GM21576 (cell line): ENCODE results near the gene SUPT3H.

Experiments used
- ATAC-seq: cut with Tn5 transposase; IDR thresholded peaks from one replicate; pipeline ENCODE4 v1.9.1; 2021; ENCODE audit warnings: mild to moderate bottlenecking, moderate library complexity; ENCODE audit not compliant: unreplicated experiment

The SUPT3H gene

DNA sequence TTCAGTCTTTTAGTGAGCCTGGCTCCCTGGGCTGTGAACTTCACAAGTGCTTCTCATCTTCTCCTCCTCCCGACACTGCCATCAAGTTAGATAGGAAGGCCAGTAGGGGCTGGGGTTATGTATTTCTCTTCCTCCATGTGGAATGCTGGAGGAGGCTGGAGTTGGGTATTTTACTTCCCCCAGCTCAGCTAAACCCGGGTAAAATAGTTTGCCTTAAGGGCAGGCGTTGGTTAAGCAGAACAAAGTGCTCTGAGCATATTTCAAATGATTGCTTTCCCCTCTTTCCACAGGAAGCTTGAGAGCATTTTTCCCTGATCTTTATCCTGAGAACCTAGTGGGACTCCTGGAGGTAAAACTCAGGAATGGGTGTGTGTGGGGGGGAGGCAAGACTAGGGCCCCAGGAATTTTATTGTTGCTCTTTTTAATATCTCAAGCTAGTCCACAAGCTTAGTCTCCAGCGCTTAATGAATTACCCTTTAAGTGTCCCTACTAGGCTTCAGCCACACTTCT is 16.9 kb upstream of the SUPT3H start:
- ATAC-seq: no peak

DNA sequence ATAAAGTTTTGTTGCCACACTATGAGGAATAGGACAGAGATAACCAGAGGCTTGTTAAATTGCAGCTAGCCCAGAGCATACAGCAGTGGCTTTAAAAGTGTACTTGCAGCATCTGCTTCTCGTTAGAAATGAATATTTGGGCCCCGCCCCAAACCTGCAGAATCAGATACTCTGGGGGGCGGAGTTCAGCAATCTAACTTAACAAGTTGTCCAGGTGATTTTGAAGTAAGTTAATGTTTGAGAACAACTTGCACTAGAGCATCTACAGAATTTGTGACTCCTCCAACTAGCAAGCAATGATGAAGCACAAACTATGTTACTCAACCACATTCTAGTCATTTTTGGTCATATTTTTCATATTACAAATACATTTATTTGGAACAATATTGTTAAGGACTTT is 10.6 kb upstream of the SUPT3H start:
- ATAC-seq: no peak

DNA sequence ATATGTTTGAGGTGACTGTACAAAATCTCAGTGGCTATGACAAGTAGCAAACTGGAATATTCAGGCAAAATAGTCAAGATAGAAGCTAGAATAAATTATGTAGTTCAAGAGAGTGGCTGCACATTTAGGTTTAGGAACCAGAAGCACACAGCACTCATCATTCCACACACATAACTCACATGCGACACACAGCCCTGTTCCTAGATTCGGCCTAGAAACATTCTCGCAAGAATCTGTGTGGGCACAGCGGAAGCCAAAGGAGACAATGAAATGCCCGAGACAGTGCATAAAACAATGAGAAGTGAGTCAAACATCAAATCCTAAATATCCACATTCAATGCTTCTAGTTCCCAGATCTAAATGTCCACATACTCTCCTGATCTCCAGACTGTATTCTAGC is 9.5 kb upstream of the SUPT3H start:
- ATAC-seq: no peak

DNA sequence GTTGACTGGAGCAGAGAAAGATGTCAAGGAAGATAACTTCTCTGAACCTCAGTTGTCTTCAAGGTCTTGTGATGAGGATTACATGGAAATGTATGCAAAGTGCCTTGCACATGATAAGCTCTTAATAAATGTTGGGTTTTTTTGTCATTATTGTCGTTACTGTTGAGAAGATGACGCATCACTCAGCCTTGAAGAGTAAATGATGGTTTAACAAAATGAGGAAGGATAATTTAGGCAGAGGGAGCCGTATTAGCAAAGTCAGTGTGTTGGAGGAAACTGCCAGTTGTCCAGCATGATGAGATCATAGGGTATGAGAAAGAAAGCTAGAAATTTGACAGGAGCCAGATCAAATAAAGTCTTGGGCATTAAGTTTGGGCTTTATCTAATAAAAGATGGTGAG is 8.8 kb upstream of the SUPT3H start:
- no peak for ATAC-seq

DNA sequence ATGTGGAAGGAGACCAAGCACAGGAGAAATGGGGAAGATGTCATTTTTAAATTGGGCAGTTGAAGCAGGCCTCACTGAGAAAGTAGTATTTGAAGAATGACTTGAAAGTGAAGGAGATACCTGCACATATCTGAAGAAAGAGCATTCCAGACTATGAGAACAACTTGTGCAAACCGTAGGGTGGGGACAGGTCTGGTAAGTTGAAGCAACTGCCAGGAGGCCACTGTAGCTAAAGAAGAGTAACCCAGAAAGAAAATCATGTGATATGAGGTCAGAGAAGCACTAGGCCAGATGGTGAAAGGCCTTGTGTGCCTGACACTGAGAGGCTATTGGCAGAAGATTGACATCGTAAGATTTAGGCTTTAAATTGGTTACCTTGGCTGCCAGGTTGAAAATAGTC is 4.7 kb upstream of the SUPT3H start:
- ATAC-seq: no peak

DNA sequence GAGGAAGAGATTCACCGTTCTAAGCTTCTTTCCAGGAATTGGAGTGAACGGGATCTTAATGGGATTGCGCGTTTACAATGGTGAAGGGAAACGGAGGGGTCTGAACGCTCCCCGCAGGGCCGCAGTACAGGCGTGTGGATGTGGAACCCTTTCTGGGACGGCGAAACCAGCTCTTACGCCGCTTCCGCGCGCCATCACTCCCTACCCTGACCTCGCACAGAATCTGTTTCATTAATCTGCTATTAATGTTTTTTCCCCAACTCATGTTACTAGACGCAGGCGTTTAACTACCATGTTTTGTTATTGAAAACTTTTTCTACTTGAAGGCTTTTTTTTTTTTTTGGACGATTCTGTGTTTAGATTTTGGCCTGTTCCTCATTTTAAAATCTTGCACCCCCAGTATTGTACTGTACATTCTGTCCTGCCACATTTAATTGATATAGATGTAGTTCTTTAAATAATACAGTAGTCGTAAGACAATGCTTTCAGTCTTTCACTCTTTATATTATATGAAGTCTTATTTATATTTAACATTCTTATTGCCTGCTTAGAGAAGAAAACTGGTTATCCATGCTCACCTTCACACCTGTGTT is 696 bp upstream of the SUPT3H start:
- ATAC-seq: peak; percentile 32

DNA sequence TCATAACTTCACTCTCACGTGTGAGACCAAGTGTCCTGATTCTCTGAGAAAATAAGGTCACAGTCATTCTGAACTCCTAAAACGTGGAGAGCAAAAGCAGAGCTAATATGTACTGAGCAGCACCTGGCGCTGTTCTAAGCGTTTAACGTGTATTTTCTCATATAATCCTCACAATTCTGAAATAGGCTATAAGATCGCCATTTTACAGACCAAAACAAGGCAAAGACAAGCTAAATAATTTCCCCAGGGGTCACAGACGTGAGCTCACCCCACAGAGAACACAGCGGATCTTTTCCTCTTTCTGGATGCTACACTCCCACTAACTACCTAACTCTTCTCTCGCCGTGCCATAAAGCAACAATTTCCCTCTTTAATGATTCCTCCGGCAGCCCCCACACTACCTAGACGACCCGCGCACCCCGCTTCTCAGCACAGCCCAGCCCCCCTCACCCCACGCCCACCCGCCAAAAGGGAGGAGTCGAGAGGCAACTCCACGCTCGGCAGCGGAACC is 636 bp downstream of the SUPT3H start:
- ATAC-seq: peak; percentile 2

DNA sequence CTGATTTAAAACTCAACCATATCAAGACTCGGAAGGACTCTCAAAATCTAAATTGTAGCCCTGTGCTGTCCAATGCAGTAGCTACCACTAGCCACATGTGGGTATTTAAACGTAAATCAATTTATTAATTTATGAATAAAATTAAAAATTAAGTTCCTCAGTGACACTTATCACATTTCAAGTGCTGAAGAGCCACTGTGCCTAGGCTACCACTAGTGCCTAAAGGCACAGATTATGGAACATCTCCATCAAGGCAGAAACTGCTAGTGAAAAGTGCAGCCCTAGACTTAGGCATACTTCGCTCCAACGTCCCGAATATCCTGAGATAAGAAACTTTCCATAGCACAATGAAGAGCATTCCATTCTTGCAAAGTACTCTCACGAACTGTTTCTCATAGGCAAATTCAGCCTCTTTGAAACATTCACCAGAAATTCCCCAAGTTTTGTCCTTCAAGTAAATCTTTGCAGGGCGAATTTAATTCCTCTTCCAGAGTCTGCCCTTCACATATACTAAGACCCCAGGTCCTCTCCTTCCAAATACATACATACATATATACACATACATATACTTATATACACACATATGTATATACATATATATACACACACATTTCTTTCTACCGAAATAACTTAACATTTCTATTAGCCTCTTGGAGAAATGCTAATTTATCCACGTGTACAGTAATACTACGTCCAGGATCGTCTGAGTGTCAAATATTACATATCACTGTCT is 1.3 kb downstream of the SUPT3H start:
- ATAC-seq: no peak

DNA sequence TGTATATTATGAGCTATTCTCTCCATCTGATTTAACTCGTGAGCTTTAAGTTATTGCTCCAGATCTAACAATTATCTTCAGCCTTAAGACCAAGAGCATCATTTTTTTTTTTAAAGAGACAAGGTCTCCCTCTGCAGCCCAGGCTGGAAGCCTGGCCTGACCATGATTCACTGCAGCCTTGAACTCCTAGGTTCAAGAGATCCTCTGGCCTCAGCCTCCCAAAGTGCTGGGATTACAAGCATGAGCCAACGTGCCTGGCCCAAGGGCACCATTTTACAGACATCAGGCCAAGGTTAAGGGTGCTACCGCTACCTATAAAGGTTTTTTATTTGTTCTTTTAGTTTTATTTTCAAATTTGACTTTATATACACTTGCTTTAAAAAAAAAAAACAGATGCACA is 2.3 kb downstream of the SUPT3H start:
- ATAC-seq: no peak

DNA sequence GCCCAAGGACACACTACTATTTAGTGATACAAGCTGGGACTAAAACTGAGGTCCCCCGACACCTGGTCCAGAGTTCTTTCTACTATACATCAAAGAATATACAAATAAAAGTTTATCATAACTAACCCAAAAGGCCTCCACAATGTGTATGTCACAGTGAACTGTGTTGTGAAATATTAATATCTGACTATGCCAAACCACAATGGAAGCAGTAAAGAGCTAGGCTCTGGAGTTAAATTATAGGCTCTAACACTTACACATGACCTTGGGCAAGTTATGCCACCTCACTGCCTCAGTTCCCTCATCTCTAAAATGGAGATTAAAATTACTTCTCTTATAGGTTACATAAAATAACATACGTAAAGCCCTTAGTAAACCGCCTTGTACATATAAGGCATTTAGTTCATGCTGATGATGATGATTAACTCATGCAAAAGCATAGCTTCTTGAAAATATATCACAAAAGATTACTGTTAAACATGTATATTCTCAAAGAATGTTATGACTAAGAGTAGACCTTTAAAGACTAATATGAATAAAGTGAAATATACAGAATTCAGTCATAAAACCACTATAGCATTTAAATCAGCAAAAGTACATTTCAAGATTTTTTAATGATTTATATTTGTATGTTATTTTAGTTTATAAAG is 5.7 kb downstream of the SUPT3H start:
- ATAC-seq: no peak

DNA sequence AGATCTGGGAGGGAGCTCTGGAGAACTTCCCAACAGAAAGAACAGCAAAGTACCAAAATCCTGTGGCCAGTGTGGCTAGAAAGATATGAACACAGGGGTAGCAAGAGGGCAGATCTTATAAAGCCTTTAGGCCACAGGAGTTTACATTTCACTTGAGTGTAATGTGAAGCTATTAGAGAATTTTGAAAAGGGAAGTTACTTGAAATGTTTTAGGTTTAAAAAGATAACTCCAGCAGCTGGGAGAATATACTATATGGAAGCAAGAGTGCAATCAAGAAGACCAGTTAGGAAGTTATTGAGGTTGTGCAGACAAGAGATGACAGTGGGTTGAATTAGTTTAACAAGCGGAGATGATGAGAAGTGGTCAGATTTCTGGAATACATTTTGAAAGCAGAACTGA is 7.9 kb downstream of the SUPT3H start:
- no peak for ATAC-seq

DNA sequence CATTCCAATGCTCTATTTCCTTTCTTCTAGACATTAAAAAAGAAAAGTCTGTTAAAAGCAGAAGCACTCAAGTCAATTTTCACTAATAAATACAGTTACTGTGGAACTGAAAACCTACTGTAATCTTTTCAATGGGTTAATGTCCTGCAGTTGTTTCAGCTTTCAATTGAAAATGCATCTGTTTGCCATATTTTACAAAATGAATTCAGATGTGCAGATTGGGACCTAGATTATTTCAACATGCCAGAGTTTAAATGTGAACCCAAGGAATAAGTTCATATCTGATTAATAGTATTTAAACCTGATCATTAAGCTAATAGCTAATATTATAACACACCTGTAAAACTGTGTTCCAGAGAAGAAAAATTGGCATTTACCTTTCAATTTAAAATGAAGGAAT is 9.7 kb downstream of the SUPT3H start:
- ATAC-seq: no peak

DNA sequence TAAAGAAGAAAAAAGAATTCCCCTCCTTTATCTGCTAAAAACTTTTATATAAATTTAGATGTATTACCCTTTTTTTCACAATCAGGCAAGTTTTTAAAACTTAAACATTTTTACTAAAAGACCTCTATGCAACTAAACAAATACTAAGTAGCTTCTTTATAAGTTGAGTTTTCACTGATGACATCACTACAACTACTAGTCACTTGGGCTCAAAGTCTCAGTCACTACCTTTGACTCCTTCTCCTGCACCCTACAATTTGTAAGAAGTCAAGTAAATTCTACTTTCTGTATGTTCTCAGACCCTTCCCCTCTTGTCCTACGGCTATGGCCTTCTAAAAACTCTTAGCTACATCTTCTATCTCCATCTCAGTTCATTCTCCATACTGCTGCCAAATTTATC is 11.2 kb downstream of the SUPT3H start:
- ATAC-seq: no peak

DNA sequence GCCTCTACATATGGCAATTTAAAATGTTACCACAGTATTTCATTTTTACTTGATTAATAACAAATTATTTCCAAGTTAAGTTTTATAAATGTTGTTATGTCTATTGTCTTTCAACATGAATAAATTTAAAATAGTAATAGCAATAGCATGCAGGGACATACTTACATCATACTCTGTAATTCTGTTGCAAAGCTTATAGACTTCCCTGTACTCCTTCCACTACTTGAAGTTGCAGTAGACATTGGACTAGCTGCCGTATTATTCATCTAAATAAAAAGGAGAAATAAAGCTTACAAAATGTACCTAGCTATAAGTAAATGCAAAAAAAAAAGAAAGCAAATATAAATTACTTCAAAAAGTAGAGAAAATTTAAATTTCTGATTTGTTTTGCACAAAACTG is 12.7 kb downstream of the SUPT3H start:
- ATAC-seq: no peak

DNA sequence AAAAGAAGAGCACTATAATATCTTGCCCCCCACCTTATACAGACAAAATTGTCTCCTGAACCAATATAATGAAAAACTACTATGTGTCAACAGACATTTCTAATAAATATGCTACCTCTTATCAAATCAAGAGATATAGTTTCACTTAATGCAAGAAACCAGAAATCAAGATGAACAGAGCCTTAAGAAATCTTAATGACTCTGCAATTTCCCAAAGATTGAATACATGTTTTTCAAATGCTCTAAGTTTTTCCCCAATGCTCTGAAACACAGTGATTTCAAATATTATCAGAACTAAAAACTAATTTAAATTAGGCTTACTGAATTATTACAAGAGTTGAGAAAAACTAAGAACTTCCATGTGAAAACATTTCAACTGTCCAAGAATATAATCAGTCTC is 13.3 kb downstream of the SUPT3H start:
- no peak for ATAC-seq

DNA sequence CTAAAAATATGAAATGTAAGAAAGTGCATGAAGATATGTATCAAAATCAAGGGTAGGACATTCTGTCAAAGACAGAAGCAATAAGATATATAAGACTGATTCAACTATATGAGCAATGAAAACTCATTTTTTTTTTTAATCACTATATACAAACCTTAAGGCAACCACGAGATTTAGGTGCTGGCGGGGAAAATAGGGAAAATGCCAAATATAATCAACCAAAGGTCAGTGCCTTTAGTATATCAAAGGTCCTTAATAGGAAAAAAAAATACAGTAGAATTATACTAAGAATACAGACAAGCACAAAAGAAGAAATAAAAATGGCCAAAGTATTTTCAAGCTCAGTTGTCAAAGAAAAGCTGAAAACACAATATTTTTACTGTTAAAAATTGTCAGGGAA is 24.1 kb downstream of the SUPT3H start:
- ATAC-seq: no peak

DNA sequence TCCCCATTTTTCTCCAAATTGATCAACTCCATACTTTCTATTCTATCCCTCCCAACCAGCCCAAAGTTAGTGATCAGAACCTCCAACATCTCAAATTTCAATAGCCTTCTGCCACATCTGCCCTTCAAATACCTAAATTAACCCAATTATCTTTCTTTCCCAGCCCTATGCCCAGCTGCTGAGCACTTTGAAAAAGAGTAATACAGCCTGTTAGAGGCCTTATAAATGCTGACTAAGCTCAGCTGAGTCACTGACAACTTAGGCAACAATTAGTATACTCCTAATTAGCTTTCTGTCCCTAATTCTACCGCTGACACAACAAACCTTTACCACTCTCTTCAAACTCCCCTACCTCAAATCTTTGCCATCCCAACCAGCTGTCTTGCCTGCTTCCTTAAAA is 26.1 kb downstream of the SUPT3H start:
- no peak for ATAC-seq

DNA sequence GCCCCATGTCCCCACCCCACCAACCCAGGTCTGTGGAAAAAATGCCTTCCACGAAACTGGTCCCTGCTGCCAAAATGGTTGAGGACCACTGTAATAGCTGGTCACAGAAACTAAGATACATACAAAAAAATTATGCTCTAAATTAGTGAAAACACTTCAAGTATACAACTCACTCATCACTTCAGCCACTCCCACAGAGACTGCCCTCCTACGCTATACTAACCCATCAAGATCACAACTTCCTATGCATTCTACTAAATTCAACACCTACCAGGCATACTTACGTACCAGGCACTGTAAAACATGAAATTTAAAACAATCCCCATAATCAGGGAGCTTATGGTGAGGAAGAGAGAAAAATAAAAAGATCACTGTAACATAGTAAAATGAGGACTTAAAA is 26.7 kb downstream of the SUPT3H start:
- ATAC-seq: no peak

DNA sequence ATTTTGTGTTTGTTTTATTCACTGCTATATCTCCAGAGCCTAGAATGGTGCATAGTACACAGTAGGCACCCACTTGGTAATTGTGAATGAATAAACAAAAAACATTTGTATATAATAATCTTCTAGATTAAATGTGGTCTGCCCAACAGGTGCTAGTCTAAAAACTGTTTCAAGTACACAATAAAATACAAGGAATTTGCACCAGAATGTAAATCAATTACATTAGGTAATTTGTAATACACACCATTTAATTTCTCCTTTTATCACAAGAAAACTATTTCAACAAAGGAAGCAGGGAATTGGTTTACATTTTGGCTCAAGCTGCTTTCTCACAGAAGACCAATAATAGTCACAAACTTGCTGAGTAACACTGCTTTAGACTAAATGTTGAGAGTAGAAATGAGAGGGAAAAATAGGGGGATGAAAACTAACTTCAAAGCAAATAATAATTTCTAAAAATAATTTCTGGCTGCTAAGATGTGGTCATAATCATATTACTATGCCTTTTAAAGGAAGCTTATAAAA is 27.5 kb downstream of the SUPT3H start:
- no peak for ATAC-seq

DNA sequence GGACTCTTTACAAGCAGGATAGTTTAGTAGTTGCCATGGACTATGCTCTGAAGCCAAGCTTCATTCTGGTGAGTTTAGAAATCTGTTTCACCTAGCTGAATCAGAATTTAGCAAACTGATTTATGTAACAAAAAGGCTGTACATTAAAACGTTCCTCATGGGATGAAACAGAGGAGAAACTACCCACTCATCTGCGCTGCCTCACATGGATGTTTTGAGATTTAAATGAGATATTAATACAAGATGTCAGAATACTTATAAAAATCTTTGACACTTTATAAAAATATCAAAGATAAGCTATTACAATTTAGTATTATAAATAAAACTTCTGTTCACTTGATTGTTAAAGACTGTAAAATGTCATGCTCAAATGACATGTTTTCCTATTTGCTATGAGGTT is 32.8 kb downstream of the SUPT3H start:
- ATAC-seq: no peak

DNA sequence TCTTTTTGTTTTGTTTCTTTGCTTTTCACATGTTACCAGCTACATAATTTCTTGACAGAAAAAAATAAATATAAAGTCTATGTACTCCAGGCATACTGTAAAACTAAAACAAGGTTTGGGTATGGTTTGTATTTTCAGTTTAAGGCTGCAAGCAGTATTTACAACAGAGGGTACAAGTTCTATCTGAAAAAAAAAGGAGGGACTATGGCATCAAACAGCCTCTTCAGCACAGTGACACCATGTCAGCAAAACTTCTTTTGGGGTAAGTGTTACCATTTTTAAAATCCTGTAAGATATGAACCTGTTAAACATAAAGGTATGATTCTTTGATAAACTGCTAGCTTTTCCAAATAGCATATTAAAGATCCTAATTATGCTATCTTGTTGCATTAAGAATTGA is 49.2 kb downstream of the SUPT3H start:
- no peak for ATAC-seq
